Measurements from ENCODE around the gene UBAC2.
"Not testable (repeated sequence)": the region's sequence is repeated elsewhere in the genome, so short reads cannot be mapped to it uniquely, and the experiment has no call there.

The UBAC2 gene

GRCh38 chr13:99227331-99227900 lies 26.8 kb downstream of the UBAC2 start:
- peaks cover 69% of the 10 kb centered on the region for H3K4me1 Mint-ChIP-seq (ENCODE audit: low read depth)
- H3K36me3 Mint-ChIP-seq (ENCODE audit: low read depth): peaks cover 33% of the 10 kb centered on the region
- peak overlapping the region; percentile 79 for H3K27ac Mint-ChIP-seq
- H3K9me3 Mint-ChIP-seq: peaks cover 11% of the 10 kb centered on the region
- DNase-seq (ENCODE audit: low spot score): no peak
- H3K4me3 Mint-ChIP-seq: peak overlapping the region; percentile 44
- no peaks in the 10 kb centered on the region for H3K27me3 Mint-ChIP-seq (ENCODE audit: low read depth)

GRCh38 chr13:99227909-99228688 lies 27.4 kb downstream of the UBAC2 start:
- H3K9me3 Mint-ChIP-seq: peaks cover 6% of the 10 kb centered on the region
- peak overlapping the region; percentile 78 for H3K4me3 Mint-ChIP-seq
- H3K27ac Mint-ChIP-seq: peak overlapping the region; percentile 79
- peaks cover 64% of the 10 kb centered on the region for H3K4me1 Mint-ChIP-seq (ENCODE audit: low read depth)
- H3K36me3 Mint-ChIP-seq (ENCODE audit: low read depth): peaks cover 27% of the 10 kb centered on the region
- no peaks in the 10 kb centered on the region for H3K27me3 Mint-ChIP-seq (ENCODE audit: low read depth)
- DNase-seq (ENCODE audit: low spot score): no peak

- H3K36me3 Mint-ChIP-seq (ENCODE audit: low read depth): peaks cover 24% of the 10 kb centered on the region
- peaks cover 57% of the 10 kb centered on the region for H3K4me1 Mint-ChIP-seq (ENCODE audit: low read depth)
- DNase-seq (ENCODE audit: low spot score): peak; percentile 50
- no peaks in the 10 kb centered on the region for H3K9me3 Mint-ChIP-seq
- H3K4me3 Mint-ChIP-seq: peak overlapping the region; percentile 78
- H3K27me3 Mint-ChIP-seq (ENCODE audit: low read depth): no peaks in the 10 kb centered on the region
- H3K27ac Mint-ChIP-seq: peak overlapping the region; percentile 74
Measured at GRCh38 chr13:99228737-99229691, 28.4 kb downstream of the UBAC2 start.

- Mint-ChIP-seq H3K4me1 (ENCODE audit: low read depth) (peaks cover 51% of the 10 kb centered on the region), H3K36me3 (ENCODE audit: low read depth) (peaks cover 31% of the 10 kb centered on the region)
- not testable (repeated sequence) for H3K27ac Mint-ChIP-seq; H3K27me3 Mint-ChIP-seq (ENCODE audit: low read depth); DNase-seq (ENCODE audit: low spot score); H3K9me3 Mint-ChIP-seq; H3K4me3 Mint-ChIP-seq
Measured at GRCh38 chr13:99230588-99230987, 29.9 kb downstream of the UBAC2 start.

- H3K27me3 Mint-ChIP-seq (ENCODE audit: low read depth): no peaks in the 10 kb centered on the region
- no peak overlapping the region for H3K4me3 Mint-ChIP-seq
- H3K4me1 Mint-ChIP-seq (ENCODE audit: low read depth): peaks cover 50% of the 10 kb centered on the region
- peaks cover 33% of the 10 kb centered on the region for H3K36me3 Mint-ChIP-seq (ENCODE audit: low read depth)
- DNase-seq (ENCODE audit: low spot score): no peak
- H3K9me3 Mint-ChIP-seq: no peaks in the 10 kb centered on the region
- H3K27ac Mint-ChIP-seq: no peak overlapping the region
Measured at GRCh38 chr13:99230991-99231390, 30.3 kb downstream of the UBAC2 start.

- DNase-seq (ENCODE audit: low spot score): no peak
- Mint-ChIP-seq H3K27me3 (ENCODE audit: low read depth) (no peaks in the 10 kb centered on the region), H3K9me3 (no peaks in the 10 kb centered on the region), H3K4me3 (no peak overlapping the region), H3K36me3 (ENCODE audit: low read depth) (peaks cover 34% of the 10 kb centered on the region), H3K4me1 (ENCODE audit: low read depth) (peaks cover 45% of the 10 kb centered on the region), H3K27ac (peak overlapping the region; percentile 45)
Measured at GRCh38 chr13:99231721-99232120, 31.1 kb downstream of the UBAC2 start.

- Mint-ChIP-seq H3K4me1 (ENCODE audit: low read depth) (peaks cover 41% of the 10 kb centered on the region), H3K9me3 (no peaks in the 10 kb centered on the region)
- no peak for DNase-seq (ENCODE audit: low spot score)
Measured at GRCh38 chr13:99237981-99238662, 37.5 kb downstream of the UBAC2 start.

GRCh38 chr13:99246100-99246499 lies 45.4 kb downstream of the UBAC2 start:
- Mint-ChIP-seq H3K36me3 (ENCODE audit: low read depth) (peaks cover 48% of the 10 kb centered on the region), H3K27me3 (ENCODE audit: low read depth) (no peaks in the 10 kb centered on the region), H3K4me3 (no peak overlapping the region), H3K4me1 (ENCODE audit: low read depth) (peaks cover 21% of the 10 kb centered on the region), H3K9me3 (no peaks in the 10 kb centered on the region), H3K27ac (no peak overlapping the region)
- no peak for DNase-seq (ENCODE audit: low spot score)

More at GRCh38 chr13:99237981-99238662, 37.5 kb downstream of the UBAC2 start:
- Mint-ChIP-seq H3K4me3 (peak overlapping the region; percentile 84), H3K27ac (peak overlapping the region; percentile 94), H3K36me3 (ENCODE audit: low read depth) (peaks cover 52% of the 10 kb centered on the region), H3K27me3 (ENCODE audit: low read depth) (no peaks in the 10 kb centered on the region)

GRCh38 chr13:99249178-99249577 lies 48.5 kb downstream of the UBAC2 start:
- peaks cover 36% of the 10 kb centered on the region for H3K4me1 Mint-ChIP-seq (ENCODE audit: low read depth)
- not testable (repeated sequence) for H3K9me3 Mint-ChIP-seq; H3K27ac Mint-ChIP-seq; DNase-seq (ENCODE audit: low spot score); H3K27me3 Mint-ChIP-seq (ENCODE audit: low read depth); H3K4me3 Mint-ChIP-seq
- peaks cover 50% of the 10 kb centered on the region for H3K36me3 Mint-ChIP-seq (ENCODE audit: low read depth)

- Mint-ChIP-seq H3K4me1 (ENCODE audit: low read depth) (peaks cover 36% of the 10 kb centered on the region), H3K36me3 (ENCODE audit: low read depth) (peaks cover 51% of the 10 kb centered on the region)
- not testable (repeated sequence) for H3K27ac Mint-ChIP-seq; H3K9me3 Mint-ChIP-seq; DNase-seq (ENCODE audit: low spot score); H3K4me3 Mint-ChIP-seq; H3K27me3 Mint-ChIP-seq (ENCODE audit: low read depth)
Measured at GRCh38 chr13:99249606-99250005, 49.0 kb downstream of the UBAC2 start.

GRCh38 chr13:99250982-99251825 lies 50.5 kb downstream of the UBAC2 start:
- Mint-ChIP-seq H3K4me3 (peak overlapping the region; percentile 7), H3K27ac (no peak overlapping the region), H3K27me3 (ENCODE audit: low read depth) (no peaks in the 10 kb centered on the region), H3K36me3 (ENCODE audit: low read depth) (peaks cover 54% of the 10 kb centered on the region), H3K4me1 (ENCODE audit: low read depth) (peaks cover 50% of the 10 kb centered on the region), H3K9me3 (no peaks in the 10 kb centered on the region)
- DNase-seq (ENCODE audit: low spot score): no peak

GRCh38 chr13:99251921-99252320 lies 51.3 kb downstream of the UBAC2 start:
- no peaks in the 10 kb centered on the region for H3K9me3 Mint-ChIP-seq
- H3K27ac Mint-ChIP-seq: peak overlapping the region; percentile 52
- no peak overlapping the region for H3K4me3 Mint-ChIP-seq
- peaks cover 51% of the 10 kb centered on the region for H3K36me3 Mint-ChIP-seq (ENCODE audit: low read depth)
- peaks cover 54% of the 10 kb centered on the region for H3K4me1 Mint-ChIP-seq (ENCODE audit: low read depth)
- no peaks in the 10 kb centered on the region for H3K27me3 Mint-ChIP-seq (ENCODE audit: low read depth)
- no peak for DNase-seq (ENCODE audit: low spot score)

GRCh38 chr13:99254830-99255229 lies 54.2 kb downstream of the UBAC2 start:
- Mint-ChIP-seq H3K4me1 (ENCODE audit: low read depth) (peaks cover 58% of the 10 kb centered on the region), H3K36me3 (ENCODE audit: low read depth) (peaks cover 38% of the 10 kb centered on the region), H3K4me3 (peak overlapping the region; percentile 84)

More at GRCh38 chr13:99254830-99255229, 54.2 kb downstream of the UBAC2 start:
- DNase-seq (ENCODE audit: low spot score): no peak
- Mint-ChIP-seq H3K27me3 (ENCODE audit: low read depth) (no peaks in the 10 kb centered on the region), H3K9me3 (no peaks in the 10 kb centered on the region), H3K27ac (peak overlapping the region; percentile 60)
